Loucy (cell line): Measurements from ENCODE around the gene TBX1.

ENCODE experiments used
- H2AFZ ChIP-seq: fragments of 200-600 bp; sonication (generic); 2 replicates; pipeline ENCODE4 v1.6.0; 2016; ENCODE audit warnings: antibody characterized with exemption, mild to moderate bottlenecking, low read length, moderate library complexity
- H3F3A ChIP-seq: fragments of 200-600 bp; 2 replicates; pipeline ENCODE4 v1.6.0; 2016; ENCODE audit warnings: antibody characterized with exemption, low read depth, mild to moderate bottlenecking
- H3K27me3 ChIP-seq: fragments of 200-600 bp; sonication (generic); 2 replicates; pipeline ENCODE4 v1.6.1; 2014; ENCODE audit warnings: low read length, mild to moderate bottlenecking; ENCODE audit not compliant: insufficient read depth, poor library complexity, severe bottlenecking
- H3K36me3 ChIP-seq: fragments of 200-600 bp; sonication (generic); 2 replicates; pipeline ENCODE4 v1.6.1; 2016; ENCODE audit warnings: low read length; ENCODE audit not compliant: insufficient read depth
- H3K4me1 ChIP-seq: fragments of 200-600 bp; sonication (generic); 2 replicates; pipeline ENCODE4 v1.5.1; 2014; ENCODE audit warnings: low read length, mild to moderate bottlenecking; ENCODE audit not compliant: insufficient read depth, poor library complexity, severe bottlenecking
- H3K4me2 ChIP-seq: fragments of 200-600 bp; sonication (generic); 2 replicates; pipeline ENCODE4 v1.6.0; 2014; ENCODE audit warnings: antibody characterized with exemption, low read length, low read depth, mild to moderate bottlenecking; ENCODE audit not compliant: poor library complexity, severe bottlenecking
- H3K4me3 ChIP-seq: fragments of 200-600 bp; sonication (generic); 2 replicates; pipeline ENCODE4 v1.5.1; 2014; ENCODE audit warnings: low read length, mild to moderate bottlenecking, mixed read lengths; ENCODE audit not compliant: poor library complexity, severe bottlenecking
- H3K79me2 ChIP-seq: fragments of 200-600 bp; sonication (generic); 2 replicates; pipeline ENCODE4 v1.6.1; 2014; ENCODE audit warnings: low read length; ENCODE audit not compliant: insufficient read depth
- H3K9ac ChIP-seq: fragments of 200-600 bp; sonication (generic); 2 replicates; pipeline ENCODE4 v1.6.0; 2014; ENCODE audit warnings: mild to moderate bottlenecking, low read depth, low read length, moderate library complexity; ENCODE audit not compliant: poor library complexity, severe bottlenecking
- H3K9me2 ChIP-seq: fragments of 200-600 bp; sonication (generic); replicated peaks from 2 replicates; pipeline ENCODE4 v1.6.1; 2016; ENCODE audit warnings: low read depth, low read length, mixed read lengths
- H3K9me3 ChIP-seq: fragments of 200-600 bp; sonication (generic); 2 replicates; pipeline ENCODE4 v1.6.1; 2014; ENCODE audit warnings: mild to moderate bottlenecking, antibody characterized with exemption, low read length, low read depth; ENCODE audit not compliant: insufficient read depth
- H4K20me1 ChIP-seq: fragments of 200-600 bp; sonication (generic); 2 replicates; pipeline ENCODE4 v1.6.0; 2014; ENCODE audit warnings: antibody characterized with exemption, low read length, mild to moderate bottlenecking; ENCODE audit not compliant: insufficient read depth, poor library complexity, severe bottlenecking
- CTCF ChIP-seq: fragments of 200-600 bp; sonication (generic); conservative IDR thresholded peaks from 2 replicates; pipeline ENCODE4 v1.5.1; 2014; ENCODE audit warnings: mild to moderate bottlenecking, antibody characterized with exemption, low read length
- EZH2phosphoT487 ChIP-seq: fragments of 200-600 bp; IDR thresholded peaks from 2 replicates; pipeline ENCODE4 v1.6.1; 2018; ENCODE audit warnings: antibody characterized with exemption, mild to moderate bottlenecking, moderate library complexity, borderline replicate concordance

The TBX1 gene

GRCh38 chr22:19753996-19754700 is 6.4 kb upstream of the TBX1 start:
- H3K27me3 ChIP-seq: no peaks in the 10 kb centered on the region

GRCh38 chr22:19754701-19755144 is 5.9 kb upstream of the TBX1 start:
- no peak overlapping the region for H3K9ac ChIP-seq
- TF ChIP-seq CTCF: no peak
- TF ChIP-seq EZH2phosphoT487: no peak
- H3K79me2 ChIP-seq: no peaks in the 10 kb centered on the region
- H3K27me3 ChIP-seq: no peaks in the 10 kb centered on the region
- no peaks in the 10 kb centered on the region for H3K9me2 ChIP-seq
- no peaks in the 10 kb centered on the region for H3K4me1 ChIP-seq
- H3K4me2 ChIP-seq: no peak overlapping the region
- no peaks in the 10 kb centered on the region for H3F3A ChIP-seq
- H3K9me3 ChIP-seq: no peaks in the 10 kb centered on the region
- H3K36me3 ChIP-seq: no peaks in the 10 kb centered on the region
- H2AFZ ChIP-seq: no peak overlapping the region
- no peak overlapping the region for H3K4me3 ChIP-seq
- no peaks in the 10 kb centered on the region for H4K20me1 ChIP-seq

More at GRCh38 chr22:19753996-19754700, 6.4 kb upstream of the TBX1 start:
- no peaks in the 10 kb centered on the region for H3K9me2 ChIP-seq
- H3F3A ChIP-seq: no peaks in the 10 kb centered on the region
- no peak overlapping the region for H3K4me2 ChIP-seq
- H3K79me2 ChIP-seq: no peaks in the 10 kb centered on the region
- no peak overlapping the region for H3K4me3 ChIP-seq
- TF ChIP-seq EZH2phosphoT487 (no peak), CTCF (no peak)
- H3K36me3 ChIP-seq: no peaks in the 10 kb centered on the region
- H2AFZ ChIP-seq: no peak overlapping the region
- no peak overlapping the region for H3K9ac ChIP-seq
- no peaks in the 10 kb centered on the region for H3K4me1 ChIP-seq
- no peaks in the 10 kb centered on the region for H4K20me1 ChIP-seq
- no peaks in the 10 kb centered on the region for H3K9me3 ChIP-seq

GRCh38 chr22:19755145-19755710 is 5.3 kb upstream of the TBX1 start:
- no peaks in the 10 kb centered on the region for H3K9me3 ChIP-seq
- H3K4me3 ChIP-seq: no peak overlapping the region
- no peaks in the 10 kb centered on the region for H3K9me2 ChIP-seq
- no peaks in the 10 kb centered on the region for H4K20me1 ChIP-seq
- no peak overlapping the region for H3K4me2 ChIP-seq
- no peak overlapping the region for H3K9ac ChIP-seq
- no peak overlapping the region for H2AFZ ChIP-seq
- no peaks in the 10 kb centered on the region for H3K27me3 ChIP-seq
- H3K36me3 ChIP-seq: no peaks in the 10 kb centered on the region
- TF ChIP-seq EZH2phosphoT487: no peak
- no peak for TF ChIP-seq CTCF
- no peaks in the 10 kb centered on the region for H3F3A ChIP-seq
- no peaks in the 10 kb centered on the region for H3K79me2 ChIP-seq
- H3K4me1 ChIP-seq: no peaks in the 10 kb centered on the region
